HG02798 (cell line): ENCODE results near the gene LRRC4B.

ENCODE experiments used
- ATAC-seq: cut with Tn5 transposase; IDR thresholded peaks from one replicate; pipeline ENCODE4 v1.9.1; 2021; ENCODE audit warnings: mild to moderate bottlenecking; ENCODE audit not compliant: unreplicated experiment, poor library complexity

The LRRC4B gene

GRCh38 chr19:50510121-50510670 lies 58.0 kb downstream of the LRRC4B start:
- no peak for ATAC-seq

DNA sequence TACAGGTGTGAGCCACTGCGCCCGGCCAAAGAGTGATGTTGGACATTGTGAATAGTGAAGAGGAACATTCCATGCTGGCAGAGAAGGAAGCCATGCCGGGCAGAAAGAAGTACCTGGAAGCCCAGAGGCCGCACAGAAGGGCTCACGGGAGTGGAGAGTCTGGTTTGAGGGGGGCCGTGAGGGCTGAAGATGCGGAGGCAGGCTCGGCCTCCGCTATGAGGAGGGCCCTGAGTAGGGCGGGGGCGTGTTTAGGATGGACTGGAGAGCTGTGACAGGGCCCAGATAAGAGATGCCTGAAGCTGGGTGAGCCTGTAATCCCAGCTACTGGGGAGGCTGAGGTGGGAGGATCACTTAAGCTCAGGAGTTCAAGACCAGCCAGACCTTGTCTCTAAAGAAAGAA lies 58.9 kb downstream of the LRRC4B start:
- no peak for ATAC-seq

GRCh38 chr19:50508843-50509190 lies 59.4 kb downstream of the LRRC4B start:
- ATAC-seq: no peak

DNA sequence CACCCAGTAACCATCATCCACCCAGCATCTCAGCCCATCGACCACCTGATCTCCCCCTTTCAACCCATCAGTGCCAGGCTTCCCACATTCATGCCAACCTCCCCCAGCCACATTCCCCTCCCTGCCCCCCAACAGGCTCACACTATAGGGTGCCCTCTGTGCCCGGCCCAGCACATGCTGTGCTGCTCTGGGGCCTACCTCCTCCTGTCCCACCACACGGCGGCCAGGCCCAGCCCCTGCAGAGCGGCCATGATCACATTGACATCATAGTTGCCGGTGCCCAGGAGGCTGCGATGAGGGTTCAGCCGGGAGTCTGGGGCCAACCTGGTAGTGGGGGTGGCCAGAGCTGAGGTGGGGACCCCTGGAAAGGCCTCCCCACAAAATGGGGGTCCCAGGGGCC lies 60.9 kb downstream of the LRRC4B start:
- no peak for ATAC-seq

DNA sequence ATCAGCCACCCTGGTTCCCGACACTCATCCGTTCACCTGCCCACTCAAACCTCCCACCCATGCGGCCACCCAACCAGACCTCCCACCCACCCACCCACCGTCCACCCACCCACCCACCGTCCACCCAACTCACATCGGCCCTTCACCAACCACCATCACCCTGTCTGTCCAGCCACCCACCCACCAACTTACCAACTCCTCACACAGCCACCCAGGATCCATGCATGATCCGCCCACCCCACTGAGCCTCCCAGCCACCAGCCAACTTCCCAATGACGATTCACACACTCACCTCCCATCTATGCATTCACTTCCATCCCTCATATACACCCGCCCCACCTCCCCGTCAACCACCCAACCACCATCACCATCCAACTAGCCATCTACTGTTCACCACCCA lies 61.5 kb downstream of the LRRC4B start:
- no peak for ATAC-seq

DNA sequence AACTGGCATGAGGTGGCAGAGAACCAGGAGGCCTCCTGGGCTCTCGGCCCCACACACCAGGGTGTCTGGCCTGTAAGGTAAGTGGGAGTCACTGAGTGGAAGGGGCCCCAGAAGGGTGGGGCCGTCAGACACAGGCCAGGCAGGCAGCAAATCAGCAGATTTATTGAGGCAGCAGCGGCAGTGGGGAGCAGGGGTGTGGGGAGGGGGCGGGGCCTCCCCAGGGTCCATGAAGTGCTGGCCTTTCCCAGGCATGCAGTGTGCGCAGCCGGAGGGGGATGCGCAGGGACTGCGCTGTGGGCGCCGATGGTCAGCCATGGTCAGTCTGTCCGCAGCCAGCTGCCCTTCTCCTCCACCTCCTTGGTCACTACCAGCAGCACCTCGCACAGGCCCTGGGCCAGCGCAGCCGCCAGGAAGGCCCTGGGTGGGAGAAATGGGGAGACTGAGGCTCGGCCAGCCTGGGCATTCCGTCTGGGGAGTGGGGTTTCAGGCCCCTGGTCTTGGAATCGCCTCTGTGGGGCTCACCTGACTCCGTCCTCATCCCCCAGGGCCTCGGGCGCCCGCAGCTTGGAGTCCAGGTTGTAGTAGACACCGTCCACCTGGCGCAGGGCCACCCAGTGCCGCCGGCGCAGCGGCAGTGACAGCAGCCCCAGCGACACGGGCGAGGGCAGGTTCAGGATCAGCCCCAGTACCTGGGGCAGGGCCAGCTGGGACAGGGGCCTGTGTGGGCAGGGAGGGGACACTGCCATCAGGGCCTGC lies 62.2 kb downstream of the LRRC4B start:
- ATAC-seq: no peak

- no peak for ATAC-seq
These were observed 66.4 kb downstream of the LRRC4B start for GRCh38 chr19:50501568-50502475.

GRCh38 chr19:50501186-50501567 lies 67.1 kb downstream of the LRRC4B start:
- no peak for ATAC-seq

DNA sequence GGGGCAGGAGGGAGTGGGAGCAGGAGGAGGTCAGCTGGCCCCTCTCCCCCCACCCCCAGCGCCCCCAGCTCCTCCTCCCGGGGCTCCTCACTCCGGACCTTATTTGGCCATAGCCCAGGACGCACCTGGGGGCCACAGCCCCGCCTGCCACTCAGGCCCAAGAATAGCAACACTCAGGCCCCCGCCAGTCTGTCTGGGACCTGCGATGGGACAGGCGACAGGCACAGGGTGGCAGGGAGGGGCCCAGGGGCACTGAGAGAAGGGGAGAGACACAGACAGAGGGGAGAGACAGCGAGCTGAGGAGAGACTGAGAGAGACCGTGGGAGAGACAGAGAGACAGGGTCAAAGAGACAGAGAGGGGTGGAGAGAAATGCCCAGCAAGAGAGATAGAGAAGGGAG lies 67.5 kb downstream of the LRRC4B start:
- ATAC-seq: no peak

GRCh38 chr19:50500060-50500752 lies 68.0 kb downstream of the LRRC4B start:
- ATAC-seq: no peak

- no peak for ATAC-seq
These were observed 69.8 kb downstream of the LRRC4B start for GRCh38 chr19:50498219-50499056.

DNA sequence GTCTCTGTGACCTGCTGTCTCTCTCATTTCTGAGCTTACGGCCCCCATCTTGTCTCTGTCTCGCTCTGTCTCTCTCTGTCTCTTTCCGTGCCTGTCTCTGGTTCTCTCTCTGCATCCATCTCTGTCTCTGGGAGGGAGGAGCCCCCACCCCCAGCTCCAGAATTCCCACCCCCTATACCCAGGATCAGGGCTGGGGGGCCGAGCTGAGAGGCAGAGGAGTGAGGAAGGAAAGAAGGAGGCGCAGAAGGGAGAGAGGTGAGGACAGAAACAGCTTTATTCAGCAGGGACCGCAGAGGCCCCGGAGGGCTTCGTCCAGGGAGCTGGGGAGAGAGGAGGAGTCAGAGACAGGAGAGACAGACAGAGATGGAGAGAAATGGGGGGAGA lies 71.2 kb downstream of the LRRC4B start:
- no peak for ATAC-seq

DNA sequence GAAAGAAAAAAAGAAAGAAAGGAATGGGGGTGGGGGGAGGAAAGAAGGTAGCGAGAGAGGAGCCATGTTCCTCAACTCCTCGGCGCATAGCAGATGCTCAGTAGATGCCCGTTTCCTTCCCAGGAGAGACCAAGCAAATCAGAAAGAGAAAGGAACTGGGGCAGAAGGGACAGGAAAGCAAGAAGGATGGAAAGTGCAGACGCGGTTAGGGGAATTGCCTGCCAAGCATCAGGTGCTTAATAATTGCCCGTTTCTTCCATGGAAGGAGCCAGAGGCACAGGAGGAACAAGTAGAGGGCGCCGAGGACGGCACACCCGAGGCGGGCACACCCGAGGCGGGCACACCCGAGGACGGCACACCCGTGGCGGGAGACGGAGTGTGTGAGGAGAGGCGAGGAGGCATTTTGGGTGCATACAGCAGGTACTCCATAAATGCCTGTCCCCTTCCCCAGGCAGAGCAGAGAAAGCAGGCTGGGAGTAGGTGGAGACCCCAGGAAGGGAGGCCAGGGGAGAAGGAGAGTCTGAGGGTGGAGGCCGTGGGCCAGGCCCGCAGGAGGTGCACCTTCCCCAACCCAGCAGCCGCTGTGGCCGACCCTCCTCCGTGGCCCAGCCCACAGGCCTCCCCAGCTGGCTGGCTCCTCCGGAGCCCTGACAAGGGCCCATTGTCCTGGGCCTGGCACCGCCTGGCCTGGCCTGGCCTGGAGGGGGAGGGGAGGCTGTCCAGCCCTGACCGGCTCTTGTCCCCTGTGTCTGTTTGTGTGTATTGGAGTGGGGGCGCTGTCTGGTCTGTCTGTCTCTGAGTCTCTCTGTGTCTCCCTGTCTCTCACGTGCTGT lies 71.8 kb downstream of the LRRC4B start:
- ATAC-seq: no peak

GRCh38 chr19:50495020-50495531 lies 73.2 kb downstream of the LRRC4B start:
- ATAC-seq: no peak

GRCh38 chr19:50494186-50495019 lies 73.8 kb downstream of the LRRC4B start:
- no peak for ATAC-seq

GRCh38 chr19:50493171-50493570 lies 75.1 kb downstream of the LRRC4B start:
- ATAC-seq: no peak

DNA sequence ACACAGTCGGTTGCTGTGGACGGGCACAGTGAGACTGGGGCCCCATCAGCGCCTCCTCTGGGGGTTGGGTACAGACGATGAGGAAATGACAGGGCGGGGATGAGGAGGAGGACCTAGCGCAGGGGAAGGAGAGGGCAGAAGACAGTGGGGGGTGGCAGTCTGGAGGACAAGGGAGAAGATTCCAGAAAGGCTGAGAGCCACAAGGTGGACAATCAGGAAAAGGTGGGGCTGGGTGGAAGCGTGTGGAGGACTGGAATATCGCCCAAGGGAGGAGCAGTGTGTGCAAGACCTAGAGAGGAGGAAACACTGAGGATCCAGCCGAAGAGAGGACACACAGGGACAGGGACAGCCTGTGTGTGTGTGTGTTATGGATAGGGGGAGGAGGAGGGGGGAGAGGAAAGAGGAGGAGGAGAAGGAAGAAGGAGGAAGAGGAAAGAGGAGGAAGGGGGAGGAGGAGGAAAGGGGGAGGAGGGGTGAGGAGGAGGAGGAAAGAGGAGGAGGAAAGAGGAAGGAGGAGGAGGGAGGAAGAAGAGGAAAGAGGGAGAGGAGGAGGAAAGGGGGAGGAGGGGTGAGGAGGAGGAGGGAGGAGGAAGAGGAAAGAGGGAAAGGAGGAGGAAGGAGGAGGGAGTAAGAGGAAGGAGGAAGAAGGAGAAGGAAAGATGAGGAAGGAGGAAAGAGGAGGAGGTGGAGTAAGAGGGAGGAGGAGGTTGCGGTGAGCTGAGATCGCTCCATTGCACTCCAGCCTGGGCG lies 75.8 kb downstream of the LRRC4B start:
- no peak for ATAC-seq
